Astrocyte of the spinal cord (primary cell): ENCODE results near the gene ZNF280C.
"Not testable (repeated sequence)": the region's sequence is repeated elsewhere in the genome, so short reads cannot be mapped to it uniquely, and the experiment has no call there.

Experiments used
- DNase-seq: peaks from one replicate; pipeline ENCODE4 v3.0.0; 2011; ENCODE audit warnings: low read depth, low spot score
- H3K4me3 ChIP-seq: 2 replicates; pipeline ENCODE4 v1.5.1; 2011; ENCODE audit warnings: low read depth, mild to moderate bottlenecking, low read length, moderate library complexity
- CTCF ChIP-seq: IDR thresholded peaks from 2 replicates; pipeline ENCODE4 v1.5.1; 2012; ENCODE audit warnings: low read depth, mild to moderate bottlenecking, low read length, inconsistent platforms
- in situ Hi-C: cut with HindIII; loops from 2 replicates; pipeline ENCODE4 v1.10.0; 2017; ENCODE audit warnings: low sequenced_read_pairs

Gene ZNF280C

GRCh38 chrX:130282151-130282550 lies 13.5 kb upstream of the ZNF280C start:
- no peak for TF ChIP-seq CTCF
- no peak overlapping the region for H3K4me3 ChIP-seq
- in situ Hi-C loops = no loop called here
- DNase-seq = no peak

- no peak for DNase-seq
- in situ Hi-C loops = no loop called here
- H3K4me3 ChIP-seq = no peak overlapping the region
- TF ChIP-seq CTCF = no peak
Observed at GRCh38 chrX:130280901-130281300, 12.2 kb upstream of the ZNF280C start.

GRCh38 chrX:130272253-130272652 lies 3.6 kb upstream of the ZNF280C start:
- DNase-seq, H3K4me3 ChIP-seq, in situ Hi-C loops: not testable (repeated sequence)

- H3K4me3 ChIP-seq, in situ Hi-C loops: not testable (repeated sequence)
Observed at GRCh38 chrX:130269391-130269790, 692 bp upstream of the ZNF280C start.

GRCh38 chrX:130267956-130268448 lies 697 bp downstream of the ZNF280C start:
- no peak for TF ChIP-seq CTCF
- DNase-seq = no peak
- peak overlapping the region; percentile 63 for H3K4me3 ChIP-seq
- in situ Hi-C loops = no loop called here

More at GRCh38 chrX:130269391-130269790, 692 bp upstream of the ZNF280C start:
- not testable (repeated sequence) for DNase-seq

GRCh38 chrX:130264573-130264972 lies 4.1 kb downstream of the ZNF280C start:
- no peak for DNase-seq
- H3K4me3 ChIP-seq = no peak overlapping the region
- in situ Hi-C loops = no loop called here
- no peak for TF ChIP-seq CTCF

GRCh38 chrX:130263016-130263415 lies 5.7 kb downstream of the ZNF280C start:
- no peak for DNase-seq

More at GRCh38 chrX:130263016-130263415, 5.7 kb downstream of the ZNF280C start:
- TF ChIP-seq CTCF = no peak
- in situ Hi-C loops = no loop called here
- H3K4me3 ChIP-seq = no peak overlapping the region
